Psoas muscle (tissue), 8 donors: Measurements from ENCODE around the gene WDR74. TPM values are rescaled to one million over a fixed set of nuclear protein-coding genes. Genes with fewer than 3 reads are reported as not detected.
A peak's percentile ranks its signal among the peaks of the same experiment; 100 is the strongest.

ENCODE experiments used
- ATAC-seq, 4 donors: fragments of 200-7000 bp; cut with Tn5 transposase; one replicate each; pipeline ENCODE4 v1.9.1; 2020; ENCODE audit warnings: moderate library complexity in 3 of 4, mild to moderate bottlenecking in 2 of 4
- DNase-seq, 2 donors: peaks; one replicate each; pipeline ENCODE4 v3.0.0-alpha.2; 2020
- H3K27ac ChIP-seq: fragments of 200-600 bp; one replicate; pipeline ENCODE4 v1.8.0; 2022
- H3K27me3 ChIP-seq, 3 donors: fragments of 200-600 bp in 1 of 3; one replicate each; pipeline versions ENCODE4 v1.6.1 to v1.8.0; 2013 to 2022; ENCODE audit warnings: low read length in 2 of 3, mild to moderate bottlenecking in 2 of 3, moderate library complexity in 1 of 3; ENCODE audit not compliant: insufficient read depth in 3 of 3
- H3K36me3 ChIP-seq, 2 donors: fragments of 200-600 bp in 1 of 2; one replicate each; pipeline versions ENCODE4 v1.6.1 to v1.8.0; 2013 to 2022; ENCODE audit warnings: low read depth in 1 of 2, mild to moderate bottlenecking in 1 of 2, moderate library complexity in 1 of 2; ENCODE audit not compliant: insufficient read depth in 1 of 2
- H3K4me1 ChIP-seq: fragments of 200-600 bp; one replicate; pipeline ENCODE4 v1.8.0; 2022
- H3K4me3 ChIP-seq: fragments of 200-600 bp; one replicate; pipeline ENCODE4 v1.8.0; 2022; ENCODE audit warnings: mild to moderate bottlenecking
- H3K9me3 ChIP-seq: fragments of 200-600 bp; one replicate; pipeline ENCODE4 v1.8.0; 2022
- CTCF ChIP-seq: fragments of 200-600 bp; IDR thresholded peaks from one replicate; pipeline ENCODE4 v1.8.0; 2022; ENCODE audit warnings: antibody characterized with exemption
- WGBS, 3 donors: extraction: QIAGEN DNeasy Blood & Tissue Kit; methylation state at CpG; one replicate each; pipeline versions ENCODE4 v1.1.6 to v1.1.7; 2013; 5-methylcytosine and 5-hydroxymethylcytosine counted together
- intact Hi-C, 2 donors: fragments of 100-400 bp; cut with DNase I; formaldehyde crosslinking; loops; one replicate each; pipeline versions ENCODE4 v1.11.0 to v1.14.2; 2022
- polyA plus RNA-seq, 3 donors: library from polyadenylated mRNA; stranded (reverse); fragments of 200-250 nt; gene quantifications; one replicate each; pipeline ENCODE4 v1.2.3, GENCODE V29; 2013
- total RNA-seq, 4 donors: library from RNA; stranded (reverse); fragmentation: NEBNext Ultra II Directional in 2 of 4; extraction: Animal tissue kit (Norgen Biotek cat#: 25700) in 2 of 4; gene quantifications; one replicate each; pipeline versions ENCODE4 v1.2.1 to v1.2.4, GENCODE V29; 2021 to 2023
- donor health status: healthy with polysubstance abuse.
- donor health status: DM: no; HTN: no; CAD: no; lungs with moderate emphysema.
- donor health status: Bipolar disorder and iron deficiency.
- donor health status: healthy.
- donor health status: DM: yes; HTN: yes; CAD: no.
- donor health status: DM: no; HTN: no; CAD: no.
- donor health status: DM: no; HTN: no; CAD: no.
- donor health status: DM: yes; HTN: yes; CAD: no.

The WDR74 gene
- total and polyA plus RNA-seq, 7 donors, result 32.9 to 121 (median 74.9) TPM

GRCh38 chr11:62880803-62881578 lies 41.6 kb upstream of the WDR74 start, which contains the start of gene SLC3A2:
Gene SLC3A2 (plus strand): TSS chr11:62880896. CDS start chr11:62881024, 128 bp downstream.
- TF ChIP-seq CTCF, result peak; percentile 59
- peaks cover 16 to 41% of the 10 kb centered on the region in 2 donors for H3K36me3 ChIP-seq
- no peaks in the 10 kb centered on the region for H3K27me3 ChIP-seq
- peaks cover 41% of the 10 kb centered on the region for H3K4me1 ChIP-seq
- 0% methylated on average over 58 to 69 of the region's 69 CpGs for WGBS, 3 donors
- peak; percentile 85 to 89 (median 88) for ATAC-seq
- intact Hi-C loops, result loop anchor here in 1 of 2 donors (2.0 kb wide), 1 partner anchor 40 kb away; no protein-coding TSS in a partner anchor
- H3K9me3 ChIP-seq, result no peaks in the 10 kb centered on the region
- peak within 1 kb of the TSS; percentile 100 for H3K27ac ChIP-seq
- DNase-seq, result peak; percentile 91 to 95
- H3K4me3 ChIP-seq, result peak within 1 kb of the TSS; percentile 99

GRCh38 chr11:62880231-62880802 lies 40.9 kb upstream of the WDR74 start:
- Histone ChIP-seq H3K36me3 (peaks cover 16 to 34% of the 10 kb centered on the region in 2 donors), H3K4me3 (peak overlapping the region; percentile 99), H3K27me3 (no peaks in the 10 kb centered on the region), H3K4me1 (peaks cover 41% of the 10 kb centered on the region), H3K9me3 (no peaks in the 10 kb centered on the region), H3K27ac (peak overlapping the region; percentile 100)
- DNase-seq (peak in 1 of 2 donors; percentile 60), ATAC-seq (peak; percentile 14 to 30 (median 21))
- TF ChIP-seq CTCF, result no peak
- WGBS, 3 donors, result 0 to 1% (median 0%) methylated on average over 16 of the region's 16 CpGs
- intact Hi-C loops, result loop anchor here in 1 of 2 donors (2.0 kb wide), 1 partner anchor 40 kb away; no protein-coding TSS in a partner anchor

GRCh38 chr11:62879235-62879978 lies 40.0 kb upstream of the WDR74 start:
- intact Hi-C loops, result no loop called here
- Histone ChIP-seq H3K9me3 (no peaks in the 10 kb centered on the region), H3K27me3 (no peaks in the 10 kb centered on the region), H3K4me1 (peaks cover 39% of the 10 kb centered on the region), H3K36me3 (peaks cover 12 to 25% of the 10 kb centered on the region in 2 donors), H3K4me3 (peak overlapping the region; percentile 99), H3K27ac (peak overlapping the region; percentile 100)
- TF ChIP-seq CTCF, result no peak
- WGBS, 3 donors, result 41 to 51% (median 41%) methylated on average over 7 of the region's 7 CpGs
- peak in 1 of 2 donors; percentile 27 for DNase-seq
- no peak for ATAC-seq

- H3K27ac ChIP-seq, result no peak overlapping the region
- intact Hi-C loops, result no loop called here
- no peak for DNase-seq
- no peak for ATAC-seq
- H3K27me3 ChIP-seq, result no peaks in the 10 kb centered on the region
- WGBS, 3 donors, result 90 to 93% (median 92%) methylated on average over 6 of the region's 6 CpGs
- H3K4me1 ChIP-seq, result peaks cover 14% of the 10 kb centered on the region
- H3K9me3 ChIP-seq, result no peaks in the 10 kb centered on the region
- no peak overlapping the region for H3K4me3 ChIP-seq
- H3K36me3 ChIP-seq, result no peaks in the 10 kb centered on the region
- TF ChIP-seq CTCF, result no peak
Observed at GRCh38 chr11:62876712-62877111, 37.3 kb upstream of the WDR74 start.
